ENCODE measurements around the gene SMYD2.
"Not testable (repeated sequence)": the region's sequence is repeated elsewhere in the genome, so short reads cannot be mapped to it uniquely, and the experiment has no call there.

SMYD2 gene

DNA sequence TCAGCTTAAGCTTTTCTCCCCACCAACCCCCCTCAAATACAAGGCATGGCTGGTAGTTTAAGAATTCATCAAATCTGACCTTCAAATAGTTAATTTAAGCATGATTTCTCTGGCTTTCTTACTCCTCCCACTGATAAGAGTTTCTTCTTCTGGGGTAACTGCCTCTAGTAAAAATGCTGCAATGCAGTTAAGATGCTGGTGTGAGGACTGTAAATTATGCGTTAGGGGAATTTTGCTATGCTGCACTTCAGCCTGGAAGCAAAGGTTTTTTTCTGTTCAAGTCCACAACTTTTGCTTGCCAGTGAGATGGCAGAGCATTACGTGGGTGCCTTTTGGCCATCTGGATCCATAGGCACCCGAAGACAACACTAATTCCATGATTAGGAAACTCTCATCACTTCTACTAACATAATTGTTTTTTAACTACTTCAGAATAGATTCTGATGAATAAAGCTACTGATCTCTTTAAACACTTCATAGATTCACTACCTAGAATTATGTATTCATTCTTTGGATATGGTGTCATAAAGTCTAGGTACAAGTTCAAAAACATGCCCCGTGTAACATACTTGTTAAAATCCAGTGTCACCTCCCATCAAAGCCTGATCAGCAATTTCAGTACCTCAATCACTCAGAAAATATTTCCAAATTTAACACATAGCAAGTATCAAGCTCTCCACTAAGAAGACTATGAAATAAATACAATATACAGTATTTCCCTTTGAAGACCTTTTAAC is 8.8 kb upstream of the SMYD2 start:
- DNase-seq: no peak

DNA sequence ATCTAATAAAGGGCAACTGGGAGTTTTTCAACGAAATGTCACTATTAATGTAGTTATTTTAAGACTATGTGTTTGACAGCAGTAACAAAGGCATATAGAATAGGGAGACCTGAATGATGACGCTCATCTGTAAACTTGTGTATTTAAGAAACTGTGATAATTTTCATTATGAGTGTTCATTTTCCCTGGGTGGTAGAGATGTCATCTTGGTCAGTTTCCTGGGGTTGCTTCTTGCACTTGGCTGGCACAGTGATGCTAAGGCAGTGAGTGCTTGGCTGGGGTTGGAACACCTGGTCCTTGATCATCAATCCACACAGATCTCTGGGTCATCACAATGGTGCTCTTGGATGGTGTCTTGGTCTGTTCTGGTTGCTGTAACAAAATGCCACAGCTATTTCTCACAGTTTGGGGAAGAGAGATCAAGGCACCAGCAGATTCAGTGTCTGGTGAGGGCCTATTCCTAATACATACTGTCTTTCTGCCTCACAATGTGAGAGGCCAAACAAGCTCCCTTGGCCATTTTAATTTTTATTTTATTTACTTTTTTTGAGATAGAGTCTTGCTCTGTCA is 7.9 kb upstream of the SMYD2 start:
- DNase-seq: no peak

DNA sequence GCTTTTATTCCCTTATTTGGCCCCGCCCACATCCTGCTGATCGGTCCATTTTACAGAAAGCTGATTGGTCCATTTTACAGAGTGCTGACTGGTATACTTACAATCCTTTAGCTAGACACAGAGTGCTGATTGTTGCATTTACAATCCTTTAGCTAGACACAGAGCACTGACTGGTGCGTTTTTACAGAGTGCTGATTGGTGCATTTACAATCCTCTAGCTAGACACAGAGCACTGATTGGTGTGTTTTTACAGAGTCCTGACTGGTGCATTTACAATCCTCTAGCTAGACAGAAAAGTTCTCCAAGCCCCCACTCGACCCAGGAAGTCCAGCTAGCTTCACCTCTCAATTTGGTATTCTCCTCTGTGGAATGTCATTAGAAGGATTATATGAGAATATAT is 5.3 kb upstream of the SMYD2 start:
- not testable (repeated sequence) for DNase-seq

DNA sequence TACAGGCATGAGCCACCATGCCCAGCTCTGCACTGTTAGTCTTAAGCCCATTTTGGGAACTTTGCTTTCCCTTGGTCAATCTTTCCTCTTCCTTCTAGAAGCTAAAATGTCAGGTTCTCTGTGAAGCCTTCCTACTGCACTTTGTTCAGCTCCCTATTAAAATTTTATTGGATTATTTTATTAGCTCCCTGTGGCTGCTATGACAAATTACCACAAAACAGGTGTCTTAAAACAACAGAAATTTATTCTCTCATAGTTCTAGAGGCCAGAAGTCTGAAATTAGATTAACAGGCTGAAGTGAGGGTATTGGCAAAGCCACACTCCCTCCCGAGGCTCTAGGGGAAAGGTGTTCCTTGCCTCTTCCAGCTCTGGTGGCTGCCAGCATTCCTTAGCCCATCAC is 4.2 kb upstream of the SMYD2 start:
- DNase-seq: no peak

DNA sequence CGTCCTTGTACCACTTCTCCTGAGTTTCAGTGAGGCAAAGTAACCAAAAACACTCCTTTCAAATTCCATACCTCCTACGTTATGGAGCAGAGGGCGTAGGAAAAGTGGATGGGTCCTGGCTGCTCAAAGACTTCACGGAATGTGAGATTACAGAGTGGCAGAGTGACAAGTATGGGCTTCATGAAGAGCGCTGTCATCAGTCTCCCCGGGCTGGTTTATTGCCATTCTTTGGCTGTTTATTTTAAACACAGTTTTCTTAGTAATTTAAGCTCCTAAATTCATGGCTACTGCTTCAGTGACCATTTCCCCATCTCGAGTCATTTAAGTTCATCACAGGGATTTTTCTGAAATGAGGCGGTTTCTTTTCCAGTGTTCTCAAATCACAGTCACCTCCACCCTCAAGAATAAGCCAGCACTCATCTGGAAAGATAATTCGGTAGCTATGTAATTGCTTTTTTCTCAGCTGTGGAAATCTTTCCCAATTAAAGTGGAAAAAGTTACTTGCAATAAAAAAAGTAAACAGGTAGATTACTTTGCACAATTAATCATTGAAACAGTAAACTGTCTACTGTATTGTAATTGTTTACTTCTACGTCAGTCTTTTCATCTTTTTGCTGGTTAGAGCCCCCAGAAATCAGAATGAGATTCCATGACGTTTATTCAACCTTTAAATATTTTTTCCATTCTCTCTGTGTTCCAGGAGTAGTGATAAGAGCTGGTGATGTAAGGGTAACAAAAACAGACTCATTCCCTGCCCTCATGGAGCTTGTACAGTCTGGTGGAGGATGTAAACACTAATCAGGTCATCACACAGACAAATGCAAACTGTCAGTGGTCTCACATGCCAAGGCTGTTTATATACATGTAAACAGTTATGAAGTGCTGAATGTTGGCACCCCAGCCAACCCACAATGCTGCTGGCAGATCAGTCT is 3.0 kb upstream of the SMYD2 start:
- DNase-seq: peak; percentile 84

DNA sequence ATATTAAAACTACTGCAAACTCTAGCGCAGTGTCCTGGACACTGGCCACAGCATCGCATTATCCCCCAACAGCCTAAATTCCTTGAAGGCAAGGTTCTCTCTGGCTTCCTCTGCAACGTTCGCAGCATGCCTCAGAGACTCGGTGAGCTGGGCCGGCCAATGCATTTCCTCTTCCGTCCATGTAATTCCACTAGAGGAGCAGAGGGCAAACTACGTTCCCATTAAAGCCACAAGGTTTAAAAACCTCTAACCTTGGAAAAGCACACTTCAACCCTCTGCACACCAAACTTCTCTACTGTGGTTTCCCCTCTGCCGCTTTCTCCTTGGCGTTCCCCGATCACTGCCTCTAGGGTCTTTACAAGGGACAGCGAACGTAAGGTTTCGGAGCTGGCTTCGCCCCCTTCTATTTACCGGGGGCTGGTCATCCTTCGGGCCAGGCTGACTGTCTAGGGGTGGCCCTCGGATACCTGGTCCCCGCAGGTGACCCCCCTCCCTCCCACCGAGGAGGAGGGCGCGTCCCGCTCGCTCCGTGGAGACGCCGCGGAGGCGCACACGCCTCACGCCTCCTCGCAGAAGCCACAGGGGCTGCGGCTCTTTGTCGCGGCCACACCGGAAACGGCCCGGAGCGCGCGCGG is 456 bp upstream of the SMYD2 start:
- peak; percentile 56 for DNase-seq

DNA sequence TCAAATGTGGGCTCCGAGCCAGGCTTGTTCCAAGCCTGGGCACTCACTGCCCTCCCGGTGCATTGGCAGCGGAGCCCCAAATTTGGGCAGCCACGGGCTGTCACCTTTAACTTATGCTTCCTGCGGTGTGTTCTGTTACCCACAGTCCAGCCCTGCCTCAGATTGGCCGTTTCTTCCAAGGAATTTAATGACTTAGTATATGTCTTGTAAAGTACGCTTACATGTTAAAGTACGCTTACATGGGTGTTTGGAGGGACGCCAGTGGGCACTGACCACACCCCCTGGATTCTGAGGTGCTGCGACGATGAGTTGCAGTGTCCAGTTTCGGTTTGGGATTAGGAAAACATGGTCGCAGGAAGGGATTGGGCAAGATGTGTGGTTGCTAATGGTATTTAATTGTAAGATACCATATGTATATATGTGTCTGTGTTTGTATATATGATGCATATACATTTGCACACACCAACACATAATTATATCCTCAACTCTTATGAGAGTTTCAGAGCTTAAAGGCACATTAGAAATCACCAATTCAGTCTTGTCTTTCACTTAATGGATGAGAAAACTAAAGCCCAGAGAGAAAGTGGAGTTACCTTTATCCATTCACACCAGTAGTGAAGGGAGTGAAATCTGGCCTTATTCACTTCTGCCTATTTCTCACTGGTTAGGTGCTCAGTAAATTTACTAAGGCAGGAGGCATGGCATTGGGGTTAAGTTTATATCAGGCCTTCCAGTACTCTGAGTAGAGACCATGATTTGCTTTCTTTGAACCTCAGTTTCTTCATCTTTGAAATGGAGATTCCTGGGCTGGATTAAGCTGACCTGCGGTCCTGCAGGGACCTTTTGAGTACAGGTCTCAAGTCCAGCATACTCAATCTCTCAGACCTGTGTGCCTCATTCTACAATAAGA is 1.0 kb downstream of the SMYD2 start:
- peak; percentile 68 for DNase-seq

DNA sequence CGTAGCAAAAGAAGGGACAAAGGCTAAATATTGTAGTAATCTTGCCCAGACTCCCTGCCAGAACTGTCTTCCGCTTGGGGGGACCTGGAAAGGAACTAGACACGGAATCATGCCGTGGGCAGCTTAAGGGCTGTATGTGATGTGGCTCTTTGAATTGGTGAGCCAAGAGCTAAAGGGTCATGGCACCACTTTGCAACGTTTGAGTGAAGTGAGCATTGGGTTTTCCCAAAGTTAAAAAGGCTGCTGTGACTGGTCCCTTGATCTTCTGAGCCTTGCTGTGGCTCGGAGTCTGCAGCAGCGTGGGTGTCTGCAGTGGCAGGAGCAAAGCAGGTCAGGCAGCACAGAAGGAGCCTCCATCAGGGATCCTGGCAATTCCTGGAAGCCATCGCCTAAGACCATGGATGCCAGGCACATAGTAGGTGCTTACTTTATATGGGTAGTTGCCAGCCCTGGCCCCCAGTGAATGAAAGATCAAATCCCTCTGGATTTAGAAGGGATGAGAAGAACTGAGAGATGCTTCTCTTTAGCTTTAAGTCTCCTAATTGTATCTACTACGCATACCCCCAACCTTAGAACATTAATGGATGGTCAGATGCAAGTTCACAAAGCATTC is 1.8 kb downstream of the SMYD2 start:
- no peak for DNase-seq

DNA sequence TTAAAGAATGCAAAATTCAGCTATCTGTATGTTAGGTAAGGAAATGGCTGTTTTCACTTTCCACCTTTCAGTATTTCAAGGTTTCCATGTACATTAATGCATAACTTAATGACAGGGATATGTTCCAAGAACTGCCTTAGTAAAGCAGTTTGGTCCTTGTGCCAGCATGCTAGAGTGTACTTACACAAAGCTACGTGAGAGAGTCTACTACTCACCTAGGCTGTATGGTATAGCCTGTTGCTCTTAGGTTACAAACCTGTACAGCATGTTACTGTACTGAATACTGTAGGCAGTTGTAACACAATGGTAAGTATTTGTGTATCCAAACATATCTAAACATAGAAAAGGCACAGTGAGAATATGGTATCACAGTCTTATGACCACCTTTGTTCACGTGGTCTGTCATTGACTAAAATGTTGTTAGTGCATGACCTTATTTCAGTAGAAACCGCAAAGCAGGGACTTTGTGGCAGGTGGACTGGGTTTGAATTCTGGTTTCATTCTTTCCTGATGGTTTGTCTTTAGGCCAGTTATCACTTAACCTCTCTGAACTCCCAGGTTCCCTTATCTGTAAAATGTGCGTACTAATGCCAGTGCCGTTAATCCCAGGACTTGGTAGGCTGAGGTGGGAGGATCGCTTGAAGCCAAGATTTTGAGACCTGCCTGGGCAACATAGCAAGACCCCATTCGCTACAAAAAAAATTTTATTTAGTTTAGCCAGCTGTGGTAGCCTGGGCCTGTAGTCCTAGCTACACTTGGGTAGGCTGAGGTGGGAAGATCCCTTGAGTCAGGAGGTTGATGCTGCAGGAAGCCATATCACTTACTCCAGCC is 4.9 kb downstream of the SMYD2 start:
- no peak for DNase-seq

DNA sequence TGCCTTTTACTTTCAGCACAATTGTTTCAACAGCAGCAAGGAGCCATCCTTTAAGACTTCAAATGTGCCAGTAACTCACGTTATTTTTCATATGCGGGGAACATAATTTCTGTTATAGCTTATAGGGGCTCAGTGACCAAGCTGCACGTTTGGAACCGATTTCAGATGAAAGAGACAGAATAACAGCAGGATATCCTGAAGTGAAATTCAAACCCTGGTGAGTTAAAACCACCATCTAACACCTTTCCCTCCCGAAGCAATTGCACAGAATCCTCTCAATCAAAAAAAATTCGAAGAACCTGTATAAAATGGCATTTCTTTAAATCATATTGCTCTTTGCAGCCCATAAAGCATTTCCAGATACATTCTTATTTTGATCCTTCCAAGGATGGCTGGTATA is 6.9 kb downstream of the SMYD2 start:
- no peak for DNase-seq

DNA sequence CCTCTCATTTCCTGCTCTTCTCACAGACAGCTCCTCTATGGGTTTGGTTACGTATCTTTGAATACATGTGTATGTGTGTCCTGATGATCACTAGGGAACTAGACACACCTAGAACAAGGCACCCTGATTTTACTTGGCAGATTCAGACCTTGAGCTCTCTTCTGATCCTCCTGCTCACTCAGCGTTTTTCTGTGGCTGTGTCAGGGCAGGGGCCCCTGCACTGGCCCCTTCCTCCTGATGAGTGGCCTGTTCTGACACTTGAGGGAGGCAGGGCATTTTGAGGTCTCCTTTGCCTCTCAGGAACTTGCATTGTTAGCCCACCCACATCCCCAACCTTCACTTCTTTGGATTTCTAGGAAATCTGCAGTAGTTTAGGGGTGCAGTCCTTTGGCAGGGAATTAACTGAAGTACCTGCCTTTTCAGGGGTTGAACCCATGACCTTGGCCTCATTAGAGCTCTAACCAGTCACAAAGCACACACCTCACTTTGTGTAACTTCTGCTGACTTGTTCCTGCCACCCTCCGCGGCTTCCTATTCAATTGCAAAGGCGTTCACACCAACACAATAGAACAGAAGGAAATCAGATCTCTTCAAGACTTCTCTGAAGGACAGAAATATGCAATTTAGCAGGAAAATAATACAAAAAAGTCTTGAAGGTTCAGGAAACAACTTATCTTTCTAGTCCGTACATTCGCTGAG is 8.8 kb downstream of the SMYD2 start:
- no peak for DNase-seq

DNA sequence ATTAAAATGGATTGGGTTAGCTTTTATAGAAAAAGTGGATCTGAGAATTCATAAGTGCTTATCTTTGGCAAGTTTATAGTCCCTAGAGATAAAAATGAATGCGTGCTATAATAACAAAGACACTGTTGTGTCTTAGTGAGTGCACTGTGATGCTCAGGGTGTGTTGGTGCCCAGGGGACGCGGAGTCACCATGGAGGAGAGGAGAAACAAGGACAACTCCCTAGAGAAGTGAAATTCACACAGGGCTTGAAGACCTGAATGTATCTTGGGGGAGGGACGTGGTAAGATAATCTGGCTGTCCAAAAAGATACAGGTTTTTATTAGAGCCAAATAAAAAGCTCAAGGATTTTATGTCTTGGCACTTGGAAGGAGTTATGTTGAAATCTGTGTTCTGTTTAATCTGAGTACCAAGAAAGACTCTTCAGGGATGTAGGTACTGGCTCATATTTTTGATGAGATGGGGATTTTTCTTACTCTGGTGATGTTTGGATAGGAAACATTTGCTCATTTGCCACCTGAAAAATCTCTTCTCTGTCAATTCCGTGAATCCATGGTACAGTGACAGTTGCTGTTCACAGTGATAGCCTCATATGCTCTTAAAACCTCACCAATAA is 9.6 kb downstream of the SMYD2 start:
- DNase-seq: no peak

DNA sequence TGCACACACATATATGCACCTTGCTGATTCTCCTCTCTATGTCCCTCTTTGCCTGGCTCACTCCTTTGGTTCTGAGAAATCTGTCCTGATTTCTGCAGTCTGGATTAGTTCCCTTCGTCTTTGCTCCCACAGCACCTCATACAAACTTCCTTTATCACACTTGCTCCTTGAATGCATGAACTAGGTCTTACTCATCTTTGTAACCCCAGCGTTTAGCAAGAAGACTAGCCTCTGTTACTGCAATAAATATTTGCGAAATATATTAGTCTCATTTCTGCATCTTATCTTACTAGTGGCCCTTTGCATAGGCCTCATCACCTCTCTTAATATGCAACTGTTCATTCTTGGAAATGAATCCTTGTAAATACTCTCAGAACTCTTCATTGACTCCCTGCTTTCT is 11.4 kb downstream of the SMYD2 start:
- no peak for DNase-seq

DNA sequence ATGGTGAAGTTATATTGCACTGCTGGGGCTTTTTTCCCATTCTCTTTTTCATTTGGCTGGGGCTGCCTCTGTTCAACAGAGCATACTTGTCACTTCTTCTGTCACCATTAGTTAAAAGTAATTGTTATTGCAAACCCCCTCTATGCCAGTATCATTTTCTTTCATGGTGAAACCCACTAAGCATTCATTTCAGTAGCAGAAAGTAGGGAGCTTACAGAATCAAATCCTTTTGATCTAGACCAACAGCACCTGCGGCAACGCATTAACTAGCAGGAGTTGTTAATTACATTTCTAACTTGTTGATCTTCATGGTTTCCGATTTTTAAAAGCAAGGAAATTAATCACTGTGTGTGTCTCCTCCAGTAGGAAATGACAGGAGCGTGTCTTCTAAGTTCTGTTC is 15.0 kb downstream of the SMYD2 start:
- DNase-seq: no peak

DNA sequence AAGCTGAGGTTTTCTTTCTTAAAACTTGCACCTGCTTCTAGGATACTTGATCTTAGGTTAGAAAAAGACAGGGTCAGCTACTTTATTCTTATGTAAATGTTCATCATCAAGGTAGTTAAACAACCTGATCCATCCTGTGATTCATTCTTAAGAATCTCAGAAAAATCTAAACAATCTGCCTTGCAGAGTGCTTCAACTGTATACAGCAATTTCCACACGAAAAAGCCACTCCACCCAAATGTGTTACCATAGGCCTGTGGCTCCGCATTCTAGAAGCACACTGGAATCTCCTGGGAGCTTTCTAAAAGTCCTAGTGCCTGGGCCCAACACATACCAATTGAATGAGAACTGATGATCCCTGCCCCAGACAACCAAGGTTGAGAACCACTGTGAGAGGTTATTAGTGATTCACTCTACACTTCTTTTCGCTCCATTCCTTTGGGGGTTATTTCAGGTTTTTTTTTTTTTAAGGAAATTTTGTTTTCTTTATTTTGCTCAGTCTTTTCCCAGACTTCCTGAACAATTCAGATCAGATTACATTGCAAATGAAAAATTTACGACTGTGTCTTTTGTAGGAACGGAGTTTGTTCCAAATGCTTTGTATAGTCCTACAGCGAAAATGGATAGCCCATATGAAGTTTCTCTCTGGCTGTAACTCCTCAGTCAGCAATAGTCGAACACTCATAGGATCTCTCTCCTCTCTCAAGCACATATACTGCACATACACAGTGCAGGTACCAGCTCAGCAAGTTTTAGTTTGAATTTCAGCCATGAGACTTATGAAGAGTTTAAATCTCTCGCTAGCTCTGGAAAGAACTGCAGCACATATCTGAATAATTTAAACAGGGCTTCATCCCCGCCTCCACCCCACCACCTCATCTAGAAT is 16.1 kb downstream of the SMYD2 start:
- DNase-seq: peak; percentile 94

DNA sequence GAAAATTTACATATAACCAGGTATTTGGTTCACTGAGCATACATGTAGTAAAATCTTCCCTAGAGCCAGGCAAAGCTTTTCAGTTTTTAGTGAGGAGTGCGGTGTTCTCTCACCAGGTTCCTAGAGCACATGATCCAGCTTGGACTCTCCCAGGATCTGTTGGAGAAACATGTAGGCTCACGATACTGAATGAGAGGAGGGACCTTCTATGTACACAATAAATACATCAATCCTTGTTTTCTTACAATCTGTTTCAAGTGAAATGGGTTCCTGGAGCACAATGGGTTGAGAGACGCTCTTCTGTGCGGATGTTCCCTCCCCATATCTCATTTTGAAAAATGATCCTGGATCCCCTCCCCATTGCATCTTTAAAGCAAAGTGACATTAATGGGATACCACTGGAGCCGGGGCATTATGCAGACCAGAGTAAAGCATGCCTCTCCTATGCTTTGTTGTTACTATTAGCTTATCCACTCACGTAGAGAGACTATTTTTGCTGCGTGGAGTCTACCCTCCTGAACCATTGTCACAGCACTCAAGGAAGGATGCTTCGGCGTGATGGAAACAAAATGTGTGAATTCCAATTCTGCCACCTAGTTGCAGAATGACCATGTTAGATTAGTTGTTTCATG is 19.3 kb downstream of the SMYD2 start:
- no peak for DNase-seq

DNA sequence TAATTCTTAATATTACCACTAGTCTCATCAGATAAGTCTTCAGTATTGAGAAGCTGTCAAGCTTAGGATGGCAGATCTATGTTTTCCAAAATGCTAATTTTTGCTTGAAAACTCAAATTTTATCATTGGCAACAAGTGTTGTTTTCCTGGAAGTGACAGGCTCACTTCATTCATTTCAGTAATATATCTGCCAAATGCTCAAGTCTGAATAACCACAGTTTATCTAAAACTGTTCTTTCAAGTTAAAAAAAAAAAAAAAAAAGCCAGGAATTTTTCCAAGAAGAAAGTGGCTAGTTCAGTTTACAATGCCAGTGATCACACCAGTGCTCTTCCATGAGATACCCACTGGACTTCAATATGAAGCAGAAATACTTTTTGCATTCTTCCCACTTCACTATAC is 20.6 kb downstream of the SMYD2 start:
- DNase-seq: no peak

All from fibroblast of skin of right biceps (primary cell).